NCI-H146 treated with DMSO at 0.1 percent for 48 hours (cell line): ENCODE results near the gene SMIM38.

Source experiments
- DNase-seq: peaks from one replicate; lab custom pipeline; 2025; ENCODE audit not compliant: unreplicated experiment; lab: John Stamatoyannopoulos, UW

Gene SMIM38

GRCh38 chr11:69174841-69175240 is 19.1 kb downstream of the SMIM38 start:
- no peak for DNase-seq

GRCh38 chr11:69178819-69179482 is 23.2 kb downstream of the SMIM38 start:
- no peak for DNase-seq

GRCh38 chr11:69180226-69180625 is 24.5 kb downstream of the SMIM38 start:
- no peak for DNase-seq

- DNase-seq = no peak
Measured at GRCh38 chr11:69180726-69181125, 25.0 kb downstream of the SMIM38 start.

GRCh38 chr11:69183613-69184012 is 27.9 kb downstream of the SMIM38 start:
- DNase-seq = no peak

GRCh38 chr11:69186316-69187260 is 30.9 kb downstream of the SMIM38 start:
- DNase-seq = no peak

- DNase-seq = no peak
Measured at GRCh38 chr11:69187540-69188065, 31.9 kb downstream of the SMIM38 start.

- no peak for DNase-seq
Measured at GRCh38 chr11:69189059-69189458, 33.3 kb downstream of the SMIM38 start.

GRCh38 chr11:69190796-69191536 is 35.2 kb downstream of the SMIM38 start:
- no peak for DNase-seq

- DNase-seq = no peak
Measured at GRCh38 chr11:69192301-69192721, 36.6 kb downstream of the SMIM38 start.

- no peak for DNase-seq
Measured at GRCh38 chr11:69193151-69193550, 37.4 kb downstream of the SMIM38 start.

GRCh38 chr11:69193629-69194028 is 37.9 kb downstream of the SMIM38 start:
- no peak for DNase-seq

- no peak for DNase-seq
Measured at GRCh38 chr11:69194396-69194795, 38.7 kb downstream of the SMIM38 start.

- no peak for DNase-seq
Measured at GRCh38 chr11:69194956-69195355, 39.2 kb downstream of the SMIM38 start.

GRCh38 chr11:69195824-69196782 is 40.4 kb downstream of the SMIM38 start:
- DNase-seq = no peak

GRCh38 chr11:69196783-69197169 is 41.0 kb downstream of the SMIM38 start:
- DNase-seq = no peak

- no peak for DNase-seq
Measured at GRCh38 chr11:69198891-69199582, 43.3 kb downstream of the SMIM38 start.

- DNase-seq = no peak
Measured at GRCh38 chr11:69199583-69200315, 44.0 kb downstream of the SMIM38 start.
